ENCODE measurements around the gene LACRT. TPM values are rescaled to one million over a fixed set of nuclear protein-coding genes. Genes with fewer than 3 reads are reported as not detected.
A peak's percentile ranks its signal among the peaks of the same experiment; 100 is the strongest.

The LACRT gene
- total RNA-seq, 2 experiments from 2014 or later = not detected

DNA sequence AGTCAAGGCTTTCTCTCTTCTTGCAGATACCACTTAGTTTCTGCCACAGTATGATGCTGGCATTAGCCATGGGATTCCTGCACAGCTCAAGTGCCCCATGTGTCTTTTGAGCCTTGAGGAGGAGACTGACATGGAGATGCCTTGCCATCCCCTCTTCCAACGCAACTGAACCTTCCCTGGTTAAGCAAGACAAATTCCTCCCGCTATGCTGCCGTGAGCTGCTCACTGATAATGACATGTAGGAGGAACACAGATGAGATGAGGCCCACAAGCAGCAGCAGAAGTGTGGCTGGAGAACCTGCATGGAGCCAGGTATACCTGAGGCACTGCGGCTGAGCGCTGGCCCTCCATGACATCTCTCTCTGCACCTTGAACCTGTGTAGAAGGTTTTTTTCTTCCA is 30.8 kb downstream of the LACRT start:
- no peak for ATAC-seq (ENCODE audit: low read depth)
- POLR2A ChIA-PET = no interaction called here

DNA sequence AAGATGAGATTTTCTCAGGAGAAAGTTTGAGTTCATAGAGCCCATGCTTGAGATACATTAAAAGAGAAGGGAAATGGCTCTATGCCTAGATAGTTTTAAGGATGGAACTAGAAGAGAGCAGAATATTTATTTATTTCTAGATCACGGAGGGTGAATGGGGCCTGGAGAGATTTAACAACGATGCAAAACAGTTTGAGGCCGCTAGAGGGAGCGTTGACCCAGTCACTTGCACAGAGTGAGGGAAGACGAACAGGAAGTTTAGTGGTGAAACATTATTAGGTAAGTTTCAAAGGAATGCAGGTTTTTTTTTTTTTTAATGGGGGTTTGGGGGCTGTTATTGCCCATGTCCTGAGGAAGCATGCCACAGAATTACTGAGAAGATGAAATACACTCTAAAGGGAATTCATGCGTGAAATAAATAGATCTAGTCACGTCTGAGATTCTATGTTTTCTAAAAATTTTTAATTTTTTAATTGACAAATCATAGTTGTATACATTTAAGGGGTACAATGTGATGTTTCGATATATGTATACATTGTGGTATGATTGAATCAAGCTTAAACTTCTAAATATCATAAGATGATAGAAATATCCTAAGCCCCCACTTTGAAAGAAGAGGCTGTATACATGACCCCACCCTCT is 31.4 kb downstream of the LACRT start:
- H3K4me3 Mint-ChIP-seq = no peak overlapping the region
- ATAC-seq (ENCODE audit: low read depth) (peak; percentile 94), DNase-seq (no peak)
- peaks cover 7% of the 10 kb centered on the region for H3K4me1 Mint-ChIP-seq
- POLR2A ChIA-PET = no interaction called here
- H3K36me3 Mint-ChIP-seq = no peaks in the 10 kb centered on the region
- peaks cover 4% of the 10 kb centered on the region for H3K27me3 Mint-ChIP-seq
- H3K9me3 Mint-ChIP-seq = no peaks in the 10 kb centered on the region
- H3K27ac Mint-ChIP-seq = no peak overlapping the region

More for the DNA sequence above, 30.8 kb downstream of the LACRT start:
- Mint-ChIP-seq H3K4me1 (peaks cover 7% of the 10 kb centered on the region), H3K27me3 (peaks cover 9% of the 10 kb centered on the region), H3K4me3 (no peak overlapping the region), H3K36me3 (no peaks in the 10 kb centered on the region), H3K9me3 (no peaks in the 10 kb centered on the region), H3K27ac (no peak overlapping the region)
- DNase-seq = no peak

DNA sequence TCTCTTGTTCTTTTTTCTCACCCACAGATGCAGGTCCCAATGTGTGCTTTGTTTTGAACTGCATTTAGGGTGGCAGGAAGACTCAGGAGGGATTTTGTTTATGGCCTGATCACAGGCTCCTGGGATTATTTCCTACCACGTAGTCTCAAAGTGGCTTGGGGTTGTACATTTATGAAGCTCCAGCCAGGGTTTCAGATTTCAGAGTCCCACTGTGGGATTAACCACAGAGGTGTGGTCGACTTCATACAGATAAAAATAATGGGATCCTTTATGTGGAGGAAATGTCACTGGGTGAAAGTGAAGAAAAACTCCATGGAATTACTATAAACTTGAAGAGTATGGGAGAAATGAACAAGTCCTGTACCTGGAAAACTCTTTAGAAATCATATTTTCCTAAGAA is 32.0 kb downstream of the LACRT start:
- POLR2A ChIA-PET = interaction anchor here (0.7 kb wide), 1 partner anchor 360 kb away, joined by 3 read pairs; no protein-coding TSS in a partner anchor
- H3K9me3 Mint-ChIP-seq = no peaks in the 10 kb centered on the region
- ATAC-seq (ENCODE audit: low read depth) = no peak

DNA sequence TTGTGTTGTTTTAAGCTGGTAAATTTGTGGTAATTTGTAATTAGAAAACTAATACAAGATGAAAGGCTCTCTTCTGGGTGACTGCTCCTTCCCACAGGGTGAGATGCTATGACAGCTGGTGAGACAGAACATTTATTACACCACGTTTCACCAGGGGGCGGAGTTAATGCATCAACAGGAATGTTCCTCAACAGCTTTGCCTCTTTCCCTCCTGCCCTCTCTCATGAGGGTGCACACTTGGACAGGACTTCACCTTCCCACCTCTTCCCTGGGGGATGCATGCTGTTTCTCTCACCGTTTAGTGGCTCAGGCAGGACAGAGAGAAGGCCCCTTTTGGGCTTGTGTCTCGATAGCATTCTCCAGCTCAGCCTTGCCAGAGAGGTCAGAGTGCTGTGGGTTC is 32.9 kb downstream of the LACRT start:
- Mint-ChIP-seq H3K4me3 (no peak overlapping the region), H3K4me1 (peaks cover 5% of the 10 kb centered on the region), H3K9me3 (no peaks in the 10 kb centered on the region), H3K27ac (no peak overlapping the region), H3K27me3 (peaks cover 10% of the 10 kb centered on the region), H3K36me3 (no peaks in the 10 kb centered on the region)
- no peak for DNase-seq
- POLR2A ChIA-PET = interaction anchor here (0.7 kb wide), 1 partner anchor 359 kb away, joined by 3 read pairs; no protein-coding TSS in a partner anchor
- ATAC-seq (ENCODE audit: low read depth) = no peak

More for the DNA sequence above, 32.0 kb downstream of the LACRT start:
- no peaks in the 10 kb centered on the region for H3K36me3 Mint-ChIP-seq
- H3K4me1 Mint-ChIP-seq = peaks cover 5% of the 10 kb centered on the region
- no peak overlapping the region for H3K4me3 Mint-ChIP-seq
- no peak for DNase-seq
- peaks cover 4% of the 10 kb centered on the region for H3K27me3 Mint-ChIP-seq
- H3K27ac Mint-ChIP-seq = no peak overlapping the region

DNA sequence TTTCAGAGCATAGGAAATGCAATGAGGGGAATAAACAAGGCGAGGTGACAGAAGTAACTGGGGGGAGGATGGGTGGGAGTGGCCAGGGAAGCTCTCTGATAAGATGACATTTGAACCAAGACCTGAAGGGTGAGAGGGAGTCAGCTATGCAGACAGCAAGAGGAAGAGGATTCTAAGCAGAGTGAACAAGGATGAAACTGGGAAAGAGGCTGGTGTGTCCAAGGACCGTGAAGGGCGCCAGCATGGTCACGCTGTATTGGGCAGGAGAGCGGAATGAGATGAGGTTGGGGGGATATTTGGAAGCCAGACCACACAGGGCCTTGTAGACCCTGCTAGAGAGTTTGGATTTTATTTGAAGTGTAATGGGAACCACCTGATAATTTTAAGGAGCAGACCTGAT is 35.7 kb downstream of the LACRT start:
- POLR2A ChIA-PET = no interaction called here
- Mint-ChIP-seq H3K4me1 (peaks cover 6% of the 10 kb centered on the region), H3K27me3 (peaks cover 16% of the 10 kb centered on the region), H3K36me3 (no peaks in the 10 kb centered on the region), H3K9me3 (no peaks in the 10 kb centered on the region), H3K4me3 (no peak overlapping the region), H3K27ac (no peak overlapping the region)
- ATAC-seq (ENCODE audit: low read depth) (no peak), DNase-seq (no peak)

DNA sequence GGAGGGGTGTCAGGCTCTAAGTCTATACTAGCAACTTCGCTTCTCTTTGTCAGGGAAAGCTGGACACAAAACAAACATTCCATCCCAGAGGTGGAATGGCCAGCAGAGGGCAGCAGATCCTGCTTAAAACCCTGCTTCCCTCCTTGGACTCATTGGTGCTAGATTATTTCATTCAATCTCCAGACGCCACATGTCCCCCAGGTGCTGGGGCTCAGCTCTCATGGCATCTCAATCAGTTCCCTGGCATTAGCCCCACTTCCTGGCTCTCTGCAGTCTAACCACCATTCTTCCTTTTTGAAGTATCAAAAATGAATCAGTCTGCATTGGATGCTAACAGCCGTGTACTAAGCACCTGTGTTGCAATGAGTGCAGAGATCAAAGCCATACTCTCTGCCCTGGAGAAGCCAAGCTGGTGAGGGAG is 38.2 kb downstream of the LACRT start:
- Mint-ChIP-seq H3K27ac (no peak overlapping the region), H3K4me3 (no peak overlapping the region)

DNA sequence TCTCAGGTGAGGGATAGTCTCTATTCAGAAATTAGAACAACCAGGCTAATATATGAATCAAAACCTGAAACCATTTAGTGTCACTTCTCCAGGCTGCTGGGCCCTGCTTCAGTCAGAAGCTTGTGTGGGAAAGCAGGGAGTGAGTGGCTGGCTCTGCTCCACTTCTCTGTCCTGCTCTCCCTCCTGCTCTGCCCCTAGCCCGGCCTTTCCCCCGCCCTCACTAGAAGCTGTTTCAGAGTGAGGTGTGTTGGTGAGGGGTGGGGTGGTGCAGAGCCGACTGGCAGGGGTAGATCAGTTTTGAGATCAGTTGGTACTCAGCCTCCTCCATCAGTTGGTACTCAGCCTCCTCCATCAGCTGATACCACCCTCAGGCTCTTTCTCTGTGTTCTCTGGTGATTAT is 39.2 kb downstream of the LACRT start:
- H3K36me3 Mint-ChIP-seq = no peaks in the 10 kb centered on the region
- no peak for ATAC-seq (ENCODE audit: low read depth)
- POLR2A ChIA-PET = no interaction called here

More for the DNA sequence above, 38.2 kb downstream of the LACRT start:
- ATAC-seq (ENCODE audit: low read depth) (peak; percentile 49), DNase-seq (peak; percentile 51)
- POLR2A ChIA-PET = no interaction called here
- no peaks in the 10 kb centered on the region for H3K9me3 Mint-ChIP-seq
- peaks cover 22% of the 10 kb centered on the region for H3K27me3 Mint-ChIP-seq
- no peaks in the 10 kb centered on the region for H3K36me3 Mint-ChIP-seq
- H3K4me1 Mint-ChIP-seq = peaks cover 1% of the 10 kb centered on the region

DNA sequence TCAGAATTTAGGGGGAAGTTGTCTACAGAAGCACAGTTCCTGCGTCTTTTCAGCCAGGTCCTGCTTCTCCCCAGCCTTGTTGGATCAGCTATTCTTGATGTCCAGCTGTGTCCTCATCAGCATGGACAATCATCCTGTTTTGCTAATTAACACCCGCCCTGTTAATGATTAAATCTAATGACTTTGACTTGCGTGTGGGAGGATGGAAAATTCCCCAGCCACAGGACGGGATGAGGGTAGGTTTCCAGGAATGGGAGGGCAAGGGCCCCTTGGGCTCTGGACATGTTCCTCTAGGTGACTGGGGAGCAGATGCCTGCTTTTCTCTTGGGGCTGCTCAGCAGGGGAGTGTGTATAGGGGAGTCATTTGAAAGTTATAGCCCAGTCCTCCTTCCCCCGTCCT is 41.0 kb downstream of the LACRT start:
- Mint-ChIP-seq H3K36me3 (no peaks in the 10 kb centered on the region), H3K4me3 (no peak overlapping the region), H3K27ac (no peak overlapping the region), H3K4me1 (peaks cover 5% of the 10 kb centered on the region), H3K27me3 (peaks cover 44% of the 10 kb centered on the region), H3K9me3 (no peaks in the 10 kb centered on the region)
- POLR2A ChIA-PET = no interaction called here
- DNase-seq (no peak), ATAC-seq (ENCODE audit: low read depth) (no peak)

More for the DNA sequence above, 39.2 kb downstream of the LACRT start:
- DNase-seq = no peak
- H3K27me3 Mint-ChIP-seq = peaks cover 30% of the 10 kb centered on the region
- H3K27ac Mint-ChIP-seq = no peak overlapping the region
- peaks cover 1% of the 10 kb centered on the region for H3K4me1 Mint-ChIP-seq
- no peak overlapping the region for H3K4me3 Mint-ChIP-seq
- H3K9me3 Mint-ChIP-seq = no peaks in the 10 kb centered on the region

DNA sequence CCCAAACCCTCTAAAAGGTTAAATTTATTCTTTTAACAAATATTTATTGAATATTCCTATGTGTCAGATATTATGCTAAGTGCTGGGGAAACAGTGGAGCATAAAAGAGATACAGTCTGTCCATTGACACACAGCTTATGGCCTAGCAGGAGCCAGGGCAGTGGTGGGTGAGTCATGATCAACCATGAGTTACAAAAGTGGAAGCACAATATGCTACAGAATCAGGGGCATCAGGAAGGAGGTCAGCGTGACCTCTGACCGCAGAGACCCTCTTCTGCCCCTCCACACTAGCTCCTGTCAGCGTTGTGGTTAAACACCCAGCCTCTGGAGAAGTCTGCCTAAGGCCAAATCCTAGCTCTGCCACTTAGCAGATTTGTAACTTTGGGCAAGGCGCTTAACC is 41.6 kb downstream of the LACRT start:
- no peaks in the 10 kb centered on the region for H3K9me3 Mint-ChIP-seq
- H3K4me3 Mint-ChIP-seq = no peak overlapping the region
- H3K36me3 Mint-ChIP-seq = no peaks in the 10 kb centered on the region
- H3K27ac Mint-ChIP-seq = no peak overlapping the region
- no peak for ATAC-seq (ENCODE audit: low read depth)
- DNase-seq = no peak
- peaks cover 45% of the 10 kb centered on the region for H3K27me3 Mint-ChIP-seq
- H3K4me1 Mint-ChIP-seq = peaks cover 5% of the 10 kb centered on the region
- POLR2A ChIA-PET = interaction anchor here (0.6 kb wide), 1 partner anchor 665 kb away, joined by 3 read pairs; no protein-coding TSS in a partner anchor

DNA sequence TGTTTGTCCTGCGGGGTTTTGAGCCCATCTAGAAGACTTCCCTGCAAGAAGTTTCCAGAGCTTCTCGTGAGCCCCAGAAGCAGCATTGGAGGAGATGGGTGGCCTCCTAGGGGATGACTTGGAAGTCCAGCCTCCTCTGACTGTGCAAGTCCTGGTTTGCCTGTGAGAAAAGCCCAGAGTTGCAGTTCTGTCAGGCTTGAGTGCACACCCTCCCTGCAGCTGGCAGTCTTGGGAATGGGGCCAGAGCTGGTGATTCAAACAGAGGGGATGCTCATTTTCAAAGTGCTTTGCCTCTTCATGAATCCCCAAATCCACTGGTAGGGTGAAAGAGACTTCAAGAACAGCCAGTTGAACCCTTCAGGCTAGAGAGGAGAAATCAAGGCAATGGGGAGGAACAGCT is 42.4 kb downstream of the LACRT start:
- Mint-ChIP-seq H3K9me3 (no peaks in the 10 kb centered on the region), H3K36me3 (no peaks in the 10 kb centered on the region), H3K4me3 (no peak overlapping the region), H3K4me1 (peaks cover 5% of the 10 kb centered on the region), H3K27me3 (peaks cover 52% of the 10 kb centered on the region), H3K27ac (no peak overlapping the region)
- ATAC-seq (ENCODE audit: low read depth) (no peak), DNase-seq (no peak)
- POLR2A ChIA-PET = interaction anchor here (0.6 kb wide), 1 partner anchor 664 kb away, joined by 3 read pairs; no protein-coding TSS in a partner anchor

DNA sequence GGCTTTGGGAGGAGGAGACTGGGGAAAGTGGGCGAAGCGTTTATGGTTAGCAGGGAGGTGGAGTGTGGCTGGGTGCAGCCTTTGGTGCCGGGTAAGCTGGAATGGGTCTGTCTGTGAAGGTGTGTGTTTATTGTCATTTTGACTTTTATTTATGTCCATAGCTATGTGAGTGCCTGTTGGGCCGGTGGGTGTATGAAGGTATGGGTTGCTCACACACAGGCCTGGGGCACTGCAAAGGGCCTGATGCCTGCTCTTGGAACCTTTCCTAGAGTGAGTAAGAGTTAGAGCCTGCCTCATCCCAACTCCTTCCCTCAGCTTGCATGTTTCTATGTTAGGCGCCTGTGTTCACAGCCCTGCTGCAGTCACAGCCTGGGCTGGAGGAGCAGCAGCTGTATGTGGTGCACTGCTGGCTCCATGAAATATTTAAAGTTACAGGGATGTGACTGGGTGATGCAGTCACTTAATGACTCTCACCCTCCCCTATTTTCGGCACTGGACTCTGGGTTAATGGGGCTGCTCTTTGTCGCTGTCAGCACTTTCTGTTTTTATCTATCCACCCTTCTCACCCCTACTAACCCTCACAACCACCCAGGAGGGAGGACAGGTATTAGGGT is 43.6 kb downstream of the LACRT start:
- ATAC-seq (ENCODE audit: low read depth) = no peak
- peak overlapping the region; percentile 13 for H3K27ac Mint-ChIP-seq
- no peaks in the 10 kb centered on the region for H3K36me3 Mint-ChIP-seq
- H3K27me3 Mint-ChIP-seq = peaks cover 53% of the 10 kb centered on the region
- no peak for DNase-seq
- H3K4me3 Mint-ChIP-seq = no peak overlapping the region
- H3K4me1 Mint-ChIP-seq = peaks cover 3% of the 10 kb centered on the region
- H3K9me3 Mint-ChIP-seq = no peaks in the 10 kb centered on the region
- POLR2A ChIA-PET = no interaction called here

DNA sequence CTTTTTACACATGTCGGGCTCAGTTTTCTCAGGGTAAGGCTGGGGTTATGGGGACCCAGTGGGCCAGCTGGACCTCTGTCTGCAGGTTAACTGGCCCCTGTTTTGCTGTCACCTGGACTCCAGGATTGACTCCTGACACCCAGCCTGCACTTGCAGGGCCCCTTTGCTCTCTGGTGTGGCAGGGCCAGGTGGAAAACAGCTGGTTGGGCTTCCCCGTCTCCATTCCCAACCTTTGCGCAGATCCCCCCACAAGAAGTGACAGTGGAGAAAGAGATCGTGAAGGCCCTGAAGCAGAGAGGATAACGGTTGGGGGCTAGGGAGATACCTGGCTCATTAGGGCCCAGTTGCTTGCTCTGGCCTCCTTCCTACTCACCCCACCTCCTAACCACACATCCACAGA is 44.7 kb downstream of the LACRT start:
- no peak overlapping the region for H3K27ac Mint-ChIP-seq
- peaks cover 60% of the 10 kb centered on the region for H3K27me3 Mint-ChIP-seq
- H3K4me1 Mint-ChIP-seq = peaks cover 3% of the 10 kb centered on the region
- no peak for ATAC-seq (ENCODE audit: low read depth)
- POLR2A ChIA-PET = no interaction called here
- no peak overlapping the region for H3K4me3 Mint-ChIP-seq
- H3K36me3 Mint-ChIP-seq = no peaks in the 10 kb centered on the region
- DNase-seq = no peak
- H3K9me3 Mint-ChIP-seq = no peaks in the 10 kb centered on the region

DNA sequence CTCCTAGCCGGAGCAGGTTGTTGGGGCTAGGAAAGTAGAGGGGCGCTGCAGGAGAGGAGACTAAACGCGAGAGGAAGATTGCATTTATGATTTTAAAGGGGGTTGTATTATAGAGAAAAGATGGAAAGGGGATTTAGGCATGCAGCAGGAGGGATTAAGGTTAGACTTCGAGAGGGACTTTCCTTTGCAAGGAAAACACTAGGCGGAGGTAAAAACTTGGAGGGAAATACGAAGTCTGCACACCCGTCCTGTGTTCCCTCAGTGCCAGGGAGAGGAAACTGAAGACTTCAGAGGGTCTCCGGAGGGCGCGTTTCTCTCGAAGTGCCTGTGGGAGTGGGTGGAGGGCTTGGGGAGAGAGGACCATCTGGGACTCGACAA is 45.8 kb downstream of the LACRT start:
- H3K4me1 Mint-ChIP-seq = peaks cover 3% of the 10 kb centered on the region

More for the DNA sequence above, 45.8 kb downstream of the LACRT start:
- peak overlapping the region; percentile 45 for H3K4me3 Mint-ChIP-seq
- H3K27me3 Mint-ChIP-seq = peaks cover 69% of the 10 kb centered on the region
- no peak overlapping the region for H3K27ac Mint-ChIP-seq
- POLR2A ChIA-PET = no interaction called here
- no peak for DNase-seq
- H3K36me3 Mint-ChIP-seq = no peaks in the 10 kb centered on the region
- no peak for ATAC-seq (ENCODE audit: low read depth)
- no peaks in the 10 kb centered on the region for H3K9me3 Mint-ChIP-seq
